ENCODE data around the gene TRAF3.

Gene TRAF3

GRCh38 chr14:102736956-102737355, 40.3 kb upstream of the TRAF3 start:
- TF ChIP-seq SIN3A (IDR thresholded peaks at IDR 0.05; ENCODE audit: borderline replicate concordance, insufficient read depth, low read length): no peak
- no peak for TF ChIP-seq POLR2AphosphoS5 (IDR thresholded peaks at IDR 0.05; ENCODE audit: low read depth, low read length)
- TF ChIP-seq REST (IDR thresholded peaks at IDR 0.05; ENCODE audit: insufficient read depth in 1 of 2, low read depth in 2 of 2, low read length in 2 of 2): no peak
- no peak for TF ChIP-seq FOXP2 (optimal IDR thresholded peaks at IDR 0.05; ENCODE audit: borderline replicate concordance, extremely low read depth, extremely low read length, insufficient read depth)
- no peak for TF ChIP-seq TAF1 (IDR thresholded peaks at IDR 0.05; ENCODE audit: borderline replicate concordance, insufficient read depth, low read length)

- TF ChIP-seq FOXP2 (optimal IDR thresholded peaks at IDR 0.05; ENCODE audit: borderline replicate concordance, extremely low read depth, extremely low read length, insufficient read depth) (no peak), TAF1 (IDR thresholded peaks at IDR 0.05; ENCODE audit: borderline replicate concordance, insufficient read depth, low read length) (no peak), SIN3A (IDR thresholded peaks at IDR 0.05; ENCODE audit: borderline replicate concordance, insufficient read depth, low read length) (no peak), REST (IDR thresholded peaks at IDR 0.05; ENCODE audit: insufficient read depth in 1 of 2, low read depth in 2 of 2, low read length in 2 of 2) (no peak), POLR2AphosphoS5 (IDR thresholded peaks at IDR 0.05; ENCODE audit: low read depth, low read length) (no peak)
Measured at GRCh38 chr14:102737402-102738372, 39.6 kb upstream of the TRAF3 start.

GRCh38 chr14:102738373-102739189, 38.7 kb upstream of the TRAF3 start:
- no peak for TF ChIP-seq FOXP2 (optimal IDR thresholded peaks at IDR 0.05; ENCODE audit: borderline replicate concordance, extremely low read depth, extremely low read length, insufficient read depth)
- no peak for TF ChIP-seq POLR2AphosphoS5 (IDR thresholded peaks at IDR 0.05; ENCODE audit: low read depth, low read length)
- no peak for TF ChIP-seq REST (IDR thresholded peaks at IDR 0.05; ENCODE audit: insufficient read depth in 1 of 2, low read depth in 2 of 2, low read length in 2 of 2)
- TF ChIP-seq SIN3A (IDR thresholded peaks at IDR 0.05; ENCODE audit: borderline replicate concordance, insufficient read depth, low read length): no peak
- TF ChIP-seq TAF1 (IDR thresholded peaks at IDR 0.05; ENCODE audit: borderline replicate concordance, insufficient read depth, low read length): no peak

GRCh38 chr14:102739190-102739469, 38.1 kb upstream of the TRAF3 start:
- TF ChIP-seq FOXP2 (optimal IDR thresholded peaks at IDR 0.05; ENCODE audit: borderline replicate concordance, extremely low read depth, extremely low read length, insufficient read depth) (no peak), SIN3A (IDR thresholded peaks at IDR 0.05; ENCODE audit: borderline replicate concordance, insufficient read depth, low read length) (no peak), REST (IDR thresholded peaks at IDR 0.05; ENCODE audit: insufficient read depth in 1 of 2, low read depth in 2 of 2, low read length in 2 of 2) (no peak), TAF1 (IDR thresholded peaks at IDR 0.05; ENCODE audit: borderline replicate concordance, insufficient read depth, low read length) (no peak), POLR2AphosphoS5 (IDR thresholded peaks at IDR 0.05; ENCODE audit: low read depth, low read length) (no peak)
